ENCODE data around the gene CREB5.

DNA sequence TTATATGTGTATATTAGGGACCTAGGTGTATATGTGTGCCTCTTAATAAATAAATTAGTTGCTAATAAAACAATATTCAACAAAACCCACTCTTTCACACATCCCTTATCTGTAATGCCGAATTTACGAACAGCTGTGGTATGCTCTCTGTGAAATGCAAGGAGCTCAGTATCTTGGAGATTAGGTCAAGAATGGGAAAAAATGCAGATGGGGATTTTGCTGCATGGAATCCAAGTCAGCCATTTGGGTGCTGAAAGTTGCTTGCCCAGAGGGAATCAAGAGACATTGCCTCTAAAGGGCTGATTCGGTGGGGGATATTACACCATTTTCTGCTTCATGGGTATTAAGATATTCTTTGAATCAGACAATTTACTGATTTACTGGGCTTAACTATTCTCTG is 93.5 kb downstream of the CREB5 start:
- no peak for TF ChIP-seq ZNF331 (CRISPR knock-in tag; IDR thresholded peaks at IDR 0.05; ENCODE audit: low read depth)
- TF ChIP-seq, protein P1, sequence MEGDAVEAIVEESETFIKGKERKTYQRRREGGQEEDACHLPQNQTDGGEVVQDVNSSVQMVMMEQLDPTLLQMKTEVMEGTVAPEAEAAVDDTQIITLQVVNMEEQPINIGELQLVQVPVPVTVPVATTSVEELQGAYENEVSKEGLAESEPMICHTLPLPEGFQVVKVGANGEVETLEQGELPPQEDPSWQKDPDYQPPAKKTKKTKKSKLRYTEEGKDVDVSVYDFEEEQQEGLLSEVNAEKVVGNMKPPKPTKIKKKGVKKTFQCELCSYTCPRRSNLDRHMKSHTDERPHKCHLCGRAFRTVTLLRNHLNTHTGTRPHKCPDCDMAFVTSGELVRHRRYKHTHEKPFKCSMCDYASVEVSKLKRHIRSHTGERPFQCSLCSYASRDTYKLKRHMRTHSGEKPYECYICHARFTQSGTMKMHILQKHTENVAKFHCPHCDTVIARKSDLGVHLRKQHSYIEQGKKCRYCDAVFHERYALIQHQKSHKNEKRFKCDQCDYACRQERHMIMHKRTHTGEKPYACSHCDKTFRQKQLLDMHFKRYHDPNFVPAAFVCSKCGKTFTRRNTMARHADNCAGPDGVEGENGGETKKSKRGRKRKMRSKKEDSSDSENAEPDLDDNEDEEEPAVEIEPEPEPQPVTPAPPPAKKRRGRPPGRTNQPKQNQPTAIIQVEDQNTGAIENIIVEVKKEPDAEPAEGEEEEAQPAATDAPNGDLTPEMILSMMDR (conservative IDR thresholded peaks at IDR 0.05; ENCODE audit: low read depth in 2 of 2), result no peak
- TF ChIP-seq EZH2 (IDR thresholded peaks at IDR 0.05; ENCODE audit: low read depth, unreplicated experiment), result no peak
